ENCODE data around the gene BPIFB6.

GRCh38 chr20:33022694-33023438 lies 8.6 kb upstream of the BPIFB6 start:
- TF ChIP-seq ZNF23 (tag by site-specific recombination; IDR thresholded peaks at IDR 0.05; ENCODE audit: borderline replicate concordance): no peak
- no peak for TF ChIP-seq ZNF792 (tag by site-specific recombination; IDR thresholded peaks at IDR 0.05)
- no peak for TF ChIP-seq ZNF155 (tag by site-specific recombination; IDR thresholded peaks at IDR 0.05)
- no peak for TF ChIP-seq CTCF (tag by site-specific recombination; IDR thresholded peaks at IDR 0.05)
- no peak for TF ChIP-seq OSR2 (tag by site-specific recombination; IDR thresholded peaks at IDR 0.05)
- no peak for TF ChIP-seq INSM2 (tag by site-specific recombination; IDR thresholded peaks at IDR 0.05)
- no peak for TF ChIP-seq ZNF530 (tag by site-specific recombination; IDR thresholded peaks at IDR 0.05; ENCODE audit: low read depth)
- no peak for TF ChIP-seq ZNF555 (tag by site-specific recombination; conservative IDR thresholded peaks at IDR 0.05)
- no peak for TF ChIP-seq SCRT2 (tag by site-specific recombination; IDR thresholded peaks at IDR 0.05)
- no peak for TF ChIP-seq ZNF221 (tag by site-specific recombination; IDR thresholded peaks at IDR 0.05; ENCODE audit: borderline replicate concordance)
- TF ChIP-seq ZBTB11 (tag by site-specific recombination; conservative IDR thresholded peaks at IDR 0.05; ENCODE audit: low read depth): no peak
- no peak for TF ChIP-seq ZNF184 (tag by site-specific recombination; IDR thresholded peaks at IDR 0.05)
- no peak for TF ChIP-seq ZNF133 (tag by site-specific recombination; IDR thresholded peaks at IDR 0.05)
- no peak for TF ChIP-seq ZNF132 (tag by site-specific recombination; IDR thresholded peaks at IDR 0.05; ENCODE audit: borderline replicate concordance)
